SH-SY5Y (cell line): ENCODE data around the gene SLC19A1.

Source experiments
- GATA2 ChIP-seq: IDR thresholded peaks from 2 replicates; pipeline ENCODE4 v1.6.1; 2011; ENCODE audit warnings: mild to moderate bottlenecking, low read depth, low read length
- GATA3 ChIP-seq: IDR thresholded peaks from 2 replicates; pipeline ENCODE4 v1.6.1; 2011; ENCODE audit warnings: low read depth, mild to moderate bottlenecking, low read length, moderate library complexity

GRCh38 chr21:45544449-45545235 is 2.4 kb upstream of the SLC19A1 start:
- TF ChIP-seq GATA3 (no peak), GATA2 (no peak)
